CD4-positive, alpha-beta T cell treated with Interleukin-6 at 100 ng/mL for 8 hours (primary cell): ENCODE results near the gene EPB41L1.

Experiments used
- DNase-seq: peaks from one replicate; pipeline ENCODE4 v3.0.0-alpha.2; 2020; ENCODE audit warnings: mixed read lengths, low spot score

Gene EPB41L1

DNA sequence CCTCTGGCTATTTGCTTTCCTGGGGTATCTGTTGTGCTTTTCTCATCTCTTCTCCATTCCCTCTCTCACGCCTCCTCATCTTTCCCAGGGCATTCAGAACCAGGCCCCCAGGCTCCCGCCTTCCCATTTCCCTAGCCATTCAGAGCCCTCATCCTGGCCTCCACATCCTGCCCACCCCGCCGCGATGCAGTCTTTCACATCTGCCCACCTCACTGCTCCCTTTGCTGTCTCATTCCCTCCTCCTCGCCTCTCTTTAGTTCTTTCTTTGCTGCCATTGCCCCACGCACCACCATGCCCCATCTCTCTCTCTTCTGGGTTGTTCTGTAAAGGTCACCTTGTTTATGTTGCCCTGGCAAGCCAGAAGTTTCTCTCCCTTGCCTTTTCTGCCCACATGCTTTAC, 71.1 kb downstream of the EPB41L1 start:
- DNase-seq: no peak

DNA sequence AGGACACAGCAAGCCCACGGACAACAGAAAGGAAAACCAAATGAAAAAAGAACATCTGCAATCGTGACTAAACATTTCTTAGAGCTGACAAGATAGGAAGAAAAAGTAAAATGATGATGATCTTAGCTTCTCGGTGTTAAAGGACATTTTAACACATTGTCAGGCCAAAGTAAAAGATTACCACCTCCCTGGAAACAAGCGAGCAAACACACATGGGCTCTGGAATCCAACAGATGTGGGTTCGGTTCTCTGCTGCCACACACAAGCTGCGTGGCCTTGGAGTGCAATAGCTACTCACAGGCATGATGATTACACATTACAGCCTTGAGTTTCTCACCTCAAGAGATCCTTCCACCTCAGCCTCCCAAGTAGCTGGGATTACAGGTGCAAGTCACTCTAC, 74.2 kb downstream of the EPB41L1 start:
- no peak for DNase-seq

DNA sequence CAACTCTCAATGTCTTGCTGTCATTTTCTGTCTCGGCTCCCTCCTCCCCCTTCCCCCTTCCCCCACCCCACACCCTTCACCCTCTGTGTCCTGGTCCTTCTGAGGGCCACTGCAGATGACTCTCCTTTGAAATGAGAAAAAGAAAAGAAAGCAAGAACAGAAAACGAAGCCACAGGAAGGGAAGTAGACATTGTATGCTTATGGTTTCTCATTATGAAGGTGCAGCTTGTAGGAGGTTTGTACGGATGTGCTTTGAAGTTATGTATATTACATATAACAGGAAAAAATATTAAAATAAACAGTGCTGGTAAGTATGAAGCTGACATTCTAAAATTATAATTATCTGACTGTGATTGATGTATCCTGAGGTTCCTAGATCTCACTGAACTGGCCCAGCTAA, 75.5 kb downstream of the EPB41L1 start:
- DNase-seq: no peak

DNA sequence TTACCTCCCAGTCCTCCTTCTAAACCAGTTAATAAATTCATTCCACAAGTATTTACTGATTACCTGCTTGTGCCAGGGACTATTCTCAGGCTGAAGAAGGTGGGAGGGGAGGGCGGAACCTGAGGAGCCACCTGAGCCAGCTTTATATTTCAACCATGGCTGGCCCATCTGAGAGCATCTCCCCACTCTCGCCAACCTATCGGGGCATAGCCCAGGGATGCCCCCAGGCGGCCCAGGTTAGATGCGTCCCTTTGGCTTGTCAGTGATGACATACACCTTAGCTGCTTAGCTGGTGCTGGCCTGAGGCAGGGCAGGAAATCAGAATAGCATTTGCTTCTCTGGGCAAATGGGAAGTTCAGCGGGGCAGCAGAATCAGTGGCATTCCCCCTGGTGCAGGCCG, 76.8 kb downstream of the EPB41L1 start:
- no peak for DNase-seq

DNA sequence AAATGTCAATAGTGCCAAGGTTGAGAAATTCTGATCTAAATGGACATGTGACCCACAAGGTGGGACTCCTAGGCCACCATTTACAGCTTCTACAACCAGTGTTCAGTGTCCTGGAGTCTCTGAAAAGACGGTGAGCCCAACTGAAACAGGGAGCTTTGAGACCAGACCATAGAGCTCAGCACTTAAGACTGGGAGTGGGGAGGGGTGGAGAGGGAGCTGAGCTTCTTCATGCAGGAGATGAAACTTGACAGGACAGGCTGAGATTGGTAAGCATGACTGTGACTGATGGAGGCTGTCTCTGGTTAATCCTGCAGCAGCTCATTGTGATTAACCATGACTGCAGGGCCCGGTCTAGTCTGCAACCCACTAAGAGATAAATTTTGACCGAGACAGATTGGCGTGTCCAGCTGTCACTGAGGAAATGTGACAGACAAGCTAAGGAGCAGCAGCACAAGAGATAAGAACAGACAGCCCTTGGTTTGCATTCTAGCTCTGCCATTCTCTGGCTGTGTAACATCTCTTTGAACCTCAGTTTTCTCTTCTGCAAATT, 80.3 kb downstream of the EPB41L1 start:
- no peak for DNase-seq

DNA sequence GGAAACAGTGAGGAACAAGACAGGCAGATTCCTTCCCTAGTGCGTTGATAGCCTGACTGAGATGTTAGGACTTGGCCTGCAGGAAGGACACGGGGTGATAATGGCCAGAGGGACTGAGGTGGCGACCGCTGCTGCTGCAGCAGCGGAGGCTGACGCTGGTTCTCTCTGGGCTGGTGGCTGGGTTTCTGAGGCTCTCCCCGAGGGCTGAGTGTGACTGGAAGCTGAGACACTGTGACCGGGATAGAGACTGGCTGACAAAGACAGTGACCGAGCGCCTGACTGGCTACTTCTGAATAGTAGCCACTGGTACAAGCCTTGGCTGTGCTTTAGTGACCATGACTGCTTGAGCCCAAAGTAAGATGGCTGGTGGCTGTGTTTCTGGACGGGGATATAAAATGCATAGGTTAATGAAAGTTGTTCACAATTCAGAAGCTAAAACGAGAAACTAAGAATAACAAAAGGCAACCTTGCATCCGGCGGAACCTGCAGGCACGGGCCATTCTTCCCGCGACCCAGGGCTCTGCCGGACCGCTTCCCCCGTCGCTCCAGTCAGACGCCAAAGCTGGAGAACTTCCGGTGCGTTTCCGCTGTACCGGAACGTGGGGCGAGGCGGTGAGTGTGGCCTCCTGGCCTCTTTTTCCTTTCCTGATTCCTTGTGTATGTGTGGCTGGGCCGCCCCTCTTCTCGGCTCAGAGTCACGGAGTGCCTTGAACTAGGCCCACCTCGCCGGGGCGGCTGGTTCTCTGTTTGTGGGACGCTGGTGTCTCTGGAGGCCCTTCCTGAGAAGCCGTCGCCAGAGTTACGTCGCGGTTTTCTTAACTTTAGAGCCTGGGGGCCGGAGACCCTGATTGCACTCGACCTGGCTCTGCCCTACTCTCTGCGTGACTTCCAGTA, 81.6 kb downstream of the EPB41L1 start, which contains the start of gene AAR2:
Gene AAR2 (plus strand): TSS at position 587 of the 894 bp plus-strand sequence. CDS start 3,391 bp downstream, outside the sequence.
- peak; percentile 71 for DNase-seq

DNA sequence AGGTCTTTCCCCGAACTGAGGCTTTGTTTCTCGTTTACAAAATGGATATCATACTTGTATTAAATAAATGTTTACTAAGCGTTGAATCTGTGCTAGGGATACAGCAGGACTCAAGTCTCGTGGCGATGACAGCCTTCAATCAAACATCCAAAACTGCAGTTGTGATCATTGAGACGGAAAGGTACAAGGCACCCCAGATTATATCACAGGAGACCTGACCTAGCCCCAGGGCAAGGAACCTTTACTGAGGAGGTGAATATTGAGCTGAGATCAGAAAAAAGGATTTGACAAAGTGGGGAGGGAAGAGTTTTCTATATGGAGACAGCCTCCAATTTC, 82.2 kb downstream of the EPB41L1 start:
- DNase-seq: no peak

DNA sequence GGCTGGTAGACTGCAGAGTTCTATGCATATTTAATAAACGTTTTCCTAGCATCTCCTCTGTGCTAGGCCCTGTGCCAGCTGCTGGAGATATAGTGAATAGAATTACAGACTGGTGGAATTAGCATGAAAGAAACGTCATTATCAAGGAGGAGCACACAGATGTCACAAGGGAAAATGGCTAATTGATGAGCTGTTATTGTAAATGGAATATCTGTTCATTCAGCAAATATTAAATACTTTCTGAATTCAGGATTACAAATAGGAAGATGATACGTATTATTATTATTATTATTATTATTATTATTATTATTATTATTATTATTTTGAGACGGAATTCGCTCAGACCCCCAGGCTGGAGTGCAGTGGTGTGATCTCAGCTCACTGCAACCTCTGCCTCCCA, 82.9 kb downstream of the EPB41L1 start:
- DNase-seq: no peak

DNA sequence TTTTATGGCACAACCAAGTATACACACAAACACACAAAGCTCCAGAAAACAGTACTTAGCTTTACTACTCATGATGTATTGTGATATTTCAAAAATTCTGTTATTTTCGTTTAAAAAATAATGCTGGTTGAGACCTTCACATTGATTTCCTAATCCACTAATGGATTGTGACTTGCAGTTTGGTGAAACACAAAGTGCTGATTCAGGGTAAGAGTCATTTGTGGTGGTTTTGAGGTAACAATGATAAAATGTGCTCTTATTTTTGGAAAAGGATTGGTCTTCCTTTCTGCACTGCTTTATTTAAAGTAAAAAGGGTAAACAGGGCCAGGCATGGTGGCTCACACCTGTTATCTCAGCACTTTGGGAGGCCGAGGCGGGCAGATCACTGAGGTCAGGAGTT, 83.6 kb downstream of the EPB41L1 start:
- no peak for DNase-seq

DNA sequence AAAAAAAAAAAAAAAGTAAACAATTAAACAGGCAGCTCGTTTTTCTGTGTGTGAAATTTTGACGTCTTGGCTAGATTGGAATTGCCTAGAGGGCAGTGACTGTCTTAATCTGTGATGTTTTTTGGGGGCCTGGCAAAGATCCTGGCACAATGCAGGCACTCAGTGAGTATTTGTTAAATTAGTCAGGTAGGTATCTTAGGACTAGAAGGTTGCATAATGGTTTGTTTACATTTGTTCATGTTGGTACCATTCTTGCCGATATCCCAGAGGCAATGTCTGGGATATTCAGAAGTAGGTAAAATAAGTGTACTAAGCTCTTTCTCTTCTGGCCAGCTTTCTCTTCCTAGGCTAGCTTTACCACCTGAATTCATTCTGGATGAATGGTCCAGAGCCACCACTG, 84.2 kb downstream of the EPB41L1 start:
- DNase-seq: no peak

DNA sequence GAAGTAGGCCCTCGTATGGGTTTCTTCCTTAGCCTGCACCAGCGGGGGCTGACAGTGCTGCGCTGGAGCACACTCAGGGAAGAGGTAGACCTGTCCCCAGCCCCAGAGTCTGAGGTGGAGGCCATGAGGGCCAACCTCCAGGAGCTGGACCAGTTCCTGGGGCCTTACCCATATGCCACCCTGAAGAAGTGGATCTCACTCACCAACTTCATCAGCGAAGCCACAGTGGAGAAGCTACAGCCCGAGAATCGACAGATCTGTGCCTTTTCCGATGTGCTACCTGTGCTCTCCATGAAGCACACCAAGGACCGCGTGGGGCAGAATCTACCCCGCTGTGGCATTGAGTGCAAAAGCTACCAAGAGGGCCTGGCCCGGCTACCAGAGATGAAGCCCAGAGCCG, 85.5 kb downstream of the EPB41L1 start:
- no peak for DNase-seq

DNA sequence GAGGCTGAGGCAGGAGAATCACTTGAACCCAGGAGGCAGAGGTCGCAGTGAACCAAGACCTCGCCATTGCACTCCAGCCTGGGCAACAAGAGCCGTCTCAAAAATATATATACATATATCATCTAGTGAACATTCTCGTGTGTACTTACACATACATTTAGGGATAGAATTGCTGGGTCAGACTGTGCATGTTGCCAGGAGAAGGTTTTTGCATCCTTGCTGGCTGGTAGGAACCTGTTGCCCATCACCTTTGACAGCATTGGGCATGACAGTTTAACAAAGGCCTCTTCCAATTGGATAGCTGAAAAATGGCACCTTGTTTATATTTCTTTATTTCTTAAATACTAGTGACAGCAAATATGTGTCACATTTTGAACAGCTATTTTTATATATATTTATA, 87.1 kb downstream of the EPB41L1 start:
- no peak for DNase-seq

DNA sequence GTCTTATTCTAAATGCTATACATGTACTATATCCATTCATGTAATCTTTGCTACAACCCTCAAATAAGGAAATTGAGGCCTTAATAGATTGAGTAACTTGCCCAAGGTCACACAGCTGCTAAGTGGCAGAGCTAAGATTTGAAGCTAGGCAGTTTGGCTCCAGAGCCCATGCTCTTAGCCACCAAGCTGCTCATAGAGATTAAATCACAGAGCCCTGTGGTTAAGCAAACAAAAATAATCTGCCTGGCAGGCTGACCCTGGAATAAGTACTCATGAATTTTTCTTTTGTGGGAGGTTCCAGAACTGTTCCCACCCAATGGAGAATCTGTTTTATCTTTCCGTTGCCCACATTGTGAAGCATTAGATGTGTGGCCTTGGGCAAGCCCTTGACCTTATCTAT, 89.2 kb downstream of the EPB41L1 start:
- no peak for DNase-seq

DNA sequence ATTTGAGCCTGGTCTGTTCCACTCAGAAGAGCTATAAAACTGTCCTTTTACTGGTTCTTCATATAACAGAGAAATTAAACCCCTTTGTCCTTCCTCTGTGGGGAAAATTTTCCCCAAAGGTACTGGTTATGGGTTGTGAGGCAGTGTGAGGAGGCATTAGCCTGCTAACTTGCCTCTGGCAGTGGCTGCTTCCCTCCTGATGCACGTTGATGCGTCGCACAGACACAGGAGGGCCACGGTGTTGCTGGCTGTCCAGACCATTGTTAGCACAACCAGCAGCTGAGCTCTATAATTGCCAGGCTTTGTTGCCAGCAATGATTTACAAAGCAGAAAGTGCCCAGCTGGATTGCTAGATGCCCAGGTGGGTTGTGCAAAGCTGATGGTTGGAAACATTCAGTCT, 91.9 kb downstream of the EPB41L1 start:
- DNase-seq: no peak

DNA sequence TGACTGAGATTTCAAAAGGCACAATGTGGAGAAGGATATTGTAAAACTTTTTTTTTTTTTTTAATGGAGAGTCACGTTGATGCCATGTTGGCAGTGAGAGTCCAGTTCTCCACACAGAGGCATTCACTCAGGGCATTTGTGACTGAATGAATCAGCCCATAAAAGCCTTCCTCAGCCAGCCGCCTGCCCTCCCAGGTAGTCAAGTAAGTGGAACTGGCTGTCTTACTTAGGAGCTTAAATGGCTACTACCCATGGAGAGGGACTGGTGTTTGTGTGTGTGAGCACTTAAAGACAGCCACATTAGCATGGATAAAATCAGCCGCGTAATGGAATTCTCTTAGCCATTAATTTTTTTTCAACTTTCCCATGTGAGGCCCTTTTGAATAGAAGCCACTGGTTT, 94.3 kb downstream of the EPB41L1 start:
- no peak for DNase-seq

DNA sequence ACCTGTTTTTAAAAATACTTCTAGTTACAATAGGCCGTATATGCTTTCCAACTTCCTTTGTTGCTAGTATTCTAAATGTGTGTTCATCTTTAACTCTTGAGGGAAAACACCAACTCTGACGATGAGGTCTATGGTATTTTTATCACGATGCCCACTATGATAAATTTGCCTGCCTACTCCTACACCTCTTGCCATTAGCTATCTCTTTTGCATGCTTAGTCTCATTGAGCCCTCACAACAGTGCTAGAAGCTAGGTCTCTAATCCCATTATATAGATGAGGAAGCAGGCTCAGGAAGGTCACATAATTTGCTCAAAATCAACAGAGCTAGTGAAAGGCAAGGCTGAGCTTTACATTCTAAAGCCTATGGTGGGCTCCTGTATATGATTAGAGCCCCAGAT, 94.9 kb downstream of the EPB41L1 start:
- DNase-seq: no peak

DNA sequence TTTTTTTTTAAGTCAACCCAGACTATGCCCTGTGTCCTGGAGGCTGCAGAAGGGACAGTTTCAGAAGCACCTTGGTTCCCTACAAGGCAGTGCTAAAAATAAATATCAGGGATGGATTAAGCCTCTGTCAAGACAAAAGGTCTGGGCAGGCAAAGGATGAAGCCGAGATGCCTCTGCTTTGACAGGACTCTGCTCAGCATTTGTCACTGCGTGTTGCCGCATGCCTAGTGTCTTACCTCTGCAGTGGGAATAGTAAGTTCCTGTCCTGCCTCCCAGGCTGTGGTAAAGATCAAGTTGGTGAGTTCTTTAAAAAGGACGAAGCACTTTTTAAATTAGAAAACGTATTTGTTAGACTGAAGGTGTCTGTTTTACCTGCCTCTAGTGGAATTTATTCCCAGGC, 96.9 kb downstream of the EPB41L1 start:
- no peak for DNase-seq

DNA sequence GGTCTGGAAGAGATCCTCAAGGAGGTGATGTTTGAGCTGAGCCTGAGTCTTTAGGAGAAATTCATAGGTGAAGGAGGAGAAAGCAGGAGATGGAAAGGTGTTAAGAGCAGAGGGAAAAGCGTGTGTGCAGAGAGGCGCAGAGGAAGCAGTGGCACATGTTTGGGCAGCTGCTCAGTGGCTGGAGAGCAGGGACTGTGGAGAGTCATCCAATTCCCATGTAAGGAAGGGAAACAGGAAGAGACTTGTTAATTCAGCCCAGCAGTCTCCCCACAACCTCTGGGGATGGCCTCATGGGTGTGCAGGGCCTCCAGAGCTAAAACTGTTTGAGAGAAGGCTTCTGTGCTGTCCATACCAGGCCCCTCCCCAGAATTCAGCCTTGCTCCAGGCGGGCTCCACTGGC, 98.0 kb downstream of the EPB41L1 start:
- no peak for DNase-seq

DNA sequence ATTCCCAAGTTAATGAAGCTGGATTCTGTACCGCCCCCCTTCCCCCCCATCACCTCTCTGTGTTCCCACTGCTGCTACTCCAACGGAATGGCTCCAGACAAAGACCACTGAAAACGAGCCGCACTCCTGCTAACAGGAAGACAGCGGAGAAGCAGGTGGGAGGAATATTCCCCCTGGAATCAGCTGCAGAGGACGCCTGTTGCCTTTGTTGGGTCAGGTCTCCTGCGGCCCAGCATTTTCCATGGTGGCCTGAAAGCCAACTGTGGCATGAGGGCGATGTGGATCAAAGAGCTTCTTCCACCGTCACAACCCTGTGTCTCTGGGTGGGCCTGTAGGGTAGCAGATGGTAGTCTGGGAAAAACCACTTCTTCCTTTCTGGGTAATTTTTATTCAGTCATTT, 98.5 kb downstream of the EPB41L1 start:
- DNase-seq: no peak

DNA sequence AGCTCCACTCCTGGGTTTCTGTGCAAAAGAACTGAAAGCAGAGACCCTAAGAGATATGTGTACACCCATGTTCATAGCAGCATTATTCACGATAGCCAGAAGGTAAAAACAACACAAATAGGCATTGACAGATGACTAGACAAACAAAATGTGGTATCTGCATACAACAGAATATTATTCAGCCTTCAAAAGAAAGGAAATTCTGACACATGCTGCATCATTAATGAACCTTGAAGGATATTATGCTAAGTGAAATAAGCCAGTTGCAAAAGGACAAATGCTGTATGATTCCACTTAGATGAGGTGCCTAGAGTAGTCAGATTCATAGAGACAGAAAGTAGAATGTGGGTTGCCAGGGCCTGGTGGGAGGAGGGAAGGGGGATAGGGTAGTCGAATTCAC, 99.5 kb downstream of the EPB41L1 start:
- DNase-seq: no peak

DNA sequence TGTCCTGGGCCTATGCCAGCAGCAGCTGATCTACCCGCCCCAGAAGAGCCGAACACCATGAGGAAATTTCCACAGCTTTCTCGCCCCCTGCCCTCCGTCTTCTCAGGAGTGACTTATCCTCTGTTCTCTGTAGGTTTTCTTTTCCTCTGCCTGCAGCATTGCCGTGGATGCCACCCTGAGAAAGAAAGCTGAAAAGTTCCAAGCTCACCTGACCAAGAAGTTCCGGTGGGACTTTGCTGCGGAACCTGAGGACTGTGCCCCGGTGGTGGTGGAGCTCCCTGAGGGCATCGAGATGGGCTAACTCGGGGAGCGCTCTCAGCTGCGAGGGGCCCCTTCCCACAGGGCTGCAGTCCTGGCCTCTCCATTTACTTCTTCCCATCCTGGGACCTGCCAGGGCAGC, 100.9 kb downstream of the EPB41L1 start:
- DNase-seq: no peak

DNA sequence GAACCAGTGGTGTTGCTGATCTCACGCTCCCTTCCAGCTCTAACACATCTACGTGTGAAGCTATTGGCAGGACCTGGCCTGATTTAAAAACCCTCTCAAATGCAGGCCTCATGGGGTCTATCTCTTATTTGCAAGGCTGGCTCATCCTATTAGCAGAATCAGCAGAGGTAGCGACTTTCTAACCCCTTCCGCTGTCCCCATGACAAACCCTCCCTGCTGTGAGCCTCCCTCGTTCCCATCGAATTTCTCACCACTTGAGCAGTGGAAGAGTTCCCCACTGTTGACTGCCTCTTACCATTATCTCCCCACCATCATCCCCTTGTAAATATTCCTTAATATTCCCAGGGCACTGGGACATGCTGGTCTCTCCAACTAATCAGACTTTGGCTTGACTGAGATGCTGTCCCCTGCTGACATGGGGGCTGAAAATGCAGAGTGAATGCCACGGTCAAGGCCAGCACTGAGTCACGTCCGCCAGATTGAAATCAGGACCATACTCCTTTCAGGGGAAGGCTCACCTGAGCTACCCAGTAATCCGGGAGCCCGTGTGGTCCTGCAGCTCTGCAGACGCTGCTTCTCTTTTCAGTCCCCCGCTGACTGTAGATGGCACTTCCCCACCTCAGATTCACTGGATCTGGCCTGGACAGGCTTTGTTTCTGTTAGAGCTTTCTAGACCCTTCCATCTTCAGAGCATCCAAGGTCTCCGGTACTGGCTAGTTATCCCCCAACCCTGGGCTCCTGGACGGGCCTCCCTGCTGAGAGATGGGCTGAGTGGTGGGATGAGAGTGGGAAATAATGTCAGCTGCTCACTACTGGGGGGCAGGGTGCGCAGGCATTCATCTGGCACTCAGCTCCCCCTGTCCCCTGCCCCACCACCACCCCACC, 104.9 kb downstream of the EPB41L1 start:
- no peak for DNase-seq

DNA sequence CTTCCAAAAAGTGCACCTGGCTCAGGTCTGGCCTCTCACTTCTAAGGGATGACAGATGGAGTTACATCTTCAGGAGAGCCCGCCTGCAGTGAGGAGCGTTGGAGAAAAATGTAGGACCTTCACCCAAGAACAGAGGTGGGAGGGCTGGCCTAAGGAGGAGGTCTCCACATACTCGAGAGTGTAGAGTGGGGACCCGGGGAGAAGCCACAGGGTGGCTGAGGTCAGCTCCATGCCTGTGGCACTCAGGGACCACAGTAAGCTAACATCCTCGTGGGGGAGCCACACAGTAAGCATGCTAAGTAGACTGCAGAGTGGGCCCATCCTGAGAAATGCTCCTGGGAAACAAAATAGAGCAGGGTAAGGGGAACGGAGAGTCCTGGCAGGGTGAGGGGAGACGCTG, 105.8 kb downstream of the EPB41L1 start:
- no peak for DNase-seq
